ENCODE results near the gene PIGL. TPM values are rescaled to one million over a fixed set of nuclear protein-coding genes. Genes with fewer than 3 reads are reported as not detected.

PIGL gene
- total RNA-seq, 1 donor from 2014 or later = 29.5 TPM

GRCh38 chr17:16314189-16314588, 97.2 kb downstream of the PIGL start:
- Histone ChIP-seq H3K36me3 (no peaks in the 10 kb centered on the region), H3K4me3 (no peak overlapping the region), H3K4me1 (no peaks in the 10 kb centered on the region), H3K27me3 (no peaks in the 10 kb centered on the region), H3K9me3 (no peaks in the 10 kb centered on the region), H3K27ac (no peak overlapping the region)
- DNase-seq (no peak), ATAC-seq (no peak)
- intact Hi-C loops (cut with DNase I) = no loop called here
- no peak for TF ChIP-seq CTCF (IDR thresholded peaks at IDR 0.05)

- H3K9me3 ChIP-seq = no peaks in the 10 kb centered on the region
- no peak overlapping the region for H3K4me3 ChIP-seq
- H3K36me3 ChIP-seq = no peaks in the 10 kb centered on the region
- H3K27ac ChIP-seq = no peak overlapping the region
- H3K27me3 ChIP-seq = no peaks in the 10 kb centered on the region
- no peak for TF ChIP-seq CTCF (IDR thresholded peaks at IDR 0.05)
- DNase-seq (no peak), ATAC-seq (peak; percentile 32)
- intact Hi-C loops (cut with DNase I) = no loop called here
- no peaks in the 10 kb centered on the region for H3K4me1 ChIP-seq
These were observed 97.8 kb downstream of the PIGL start for GRCh38 chr17:16314859-16315258.

GRCh38 chr17:16319969-16320368, 103.0 kb downstream of the PIGL start:
- no peak for TF ChIP-seq CTCF (IDR thresholded peaks at IDR 0.05)

DNA sequence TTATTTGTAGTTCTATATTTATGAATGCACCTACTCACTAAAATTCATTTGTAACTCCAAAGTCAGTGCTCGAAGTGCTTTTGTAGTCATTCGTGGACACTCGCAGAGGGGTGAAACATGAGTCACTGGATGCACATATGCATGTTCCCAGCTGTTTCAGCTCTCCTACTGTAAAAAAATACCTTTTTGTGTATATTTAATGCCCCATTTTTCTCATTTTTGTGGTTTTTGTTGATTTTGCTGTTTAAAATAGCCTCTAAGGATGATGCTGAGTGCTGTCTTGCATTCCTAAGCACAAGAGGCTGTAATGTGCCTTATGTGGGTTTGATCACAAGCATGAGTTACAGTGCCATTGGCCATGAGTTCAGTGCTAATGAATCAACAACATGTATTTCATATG, 105.6 kb downstream of the PIGL start:
- Histone ChIP-seq H3K27me3 (no peaks in the 10 kb centered on the region), H3K4me1 (no peaks in the 10 kb centered on the region), H3K36me3 (peaks cover 10% of the 10 kb centered on the region), H3K4me3 (no peak overlapping the region), H3K27ac (no peak overlapping the region), H3K9me3 (no peaks in the 10 kb centered on the region)
- ATAC-seq = no peak
- intact Hi-C loops (cut with DNase I) = no loop called here
- TF ChIP-seq CTCF (IDR thresholded peaks at IDR 0.05) = no peak
- no peak for DNase-seq

More at GRCh38 chr17:16319969-16320368, 103.0 kb downstream of the PIGL start:
- H3K27me3 ChIP-seq = no peaks in the 10 kb centered on the region
- H3K36me3 ChIP-seq = no peaks in the 10 kb centered on the region
- intact Hi-C loops (cut with DNase I) = no loop called here
- H3K4me3 ChIP-seq = no peak overlapping the region
- H3K27ac ChIP-seq = no peak overlapping the region
- DNase-seq (no peak), ATAC-seq (no peak)
- H3K9me3 ChIP-seq = no peaks in the 10 kb centered on the region
- H3K4me1 ChIP-seq = no peaks in the 10 kb centered on the region

DNA sequence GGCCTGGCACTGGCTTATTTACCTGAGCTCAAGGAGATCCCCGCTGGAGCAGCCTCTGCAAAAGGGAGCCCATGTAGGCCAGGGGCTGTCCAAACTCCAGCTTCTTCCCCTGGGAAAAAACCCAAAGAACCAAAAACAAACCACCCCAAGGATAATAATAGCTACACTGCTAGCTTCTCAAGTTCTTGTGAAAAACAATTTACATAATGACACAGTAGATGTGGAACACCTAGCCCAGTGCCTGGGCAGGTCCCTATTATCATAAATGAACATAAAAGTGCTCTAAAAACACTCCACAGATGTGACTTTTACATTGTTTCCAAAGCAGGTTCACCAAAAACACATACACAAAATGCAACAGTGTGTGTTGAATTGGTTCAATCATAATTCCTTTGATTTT, 109.0 kb downstream of the PIGL start:
- TF ChIP-seq CTCF (IDR thresholded peaks at IDR 0.05) = no peak
- no peak for DNase-seq
- intact Hi-C loops (cut with DNase I) = no loop called here
- Histone ChIP-seq H3K4me3 (no peak overlapping the region), H3K9me3 (no peaks in the 10 kb centered on the region), H3K4me1 (peaks cover 5% of the 10 kb centered on the region), H3K36me3 (peaks cover 10% of the 10 kb centered on the region), H3K27ac (no peak overlapping the region), H3K27me3 (no peaks in the 10 kb centered on the region)
- no peak for ATAC-seq

GRCh38 chr17:16327018-16327417, 110.0 kb downstream of the PIGL start:
- ATAC-seq = no peak
- DNase-seq = no peak
- intact Hi-C loops (cut with DNase I) = no loop called here
- no peak for TF ChIP-seq CTCF (IDR thresholded peaks at IDR 0.05)
- Histone ChIP-seq H3K4me1 (peaks cover 5% of the 10 kb centered on the region), H3K36me3 (peaks cover 10% of the 10 kb centered on the region), H3K4me3 (no peak overlapping the region), H3K27ac (no peak overlapping the region), H3K27me3 (no peaks in the 10 kb centered on the region), H3K9me3 (no peaks in the 10 kb centered on the region)
